Measurements from ENCODE around the gene GTPBP4.

GRCh38 chr10:994836-995558 lies 6.8 kb downstream of the GTPBP4 start:
- no peak for TF ChIP-seq BHLHE40 (IDR thresholded peaks at IDR 0.05; ENCODE audit: borderline replicate concordance)
- TF ChIP-seq LEF1 (IDR thresholded peaks at IDR 0.05; ENCODE audit: borderline replicate concordance): no peak
- TF ChIP-seq ARNT (IDR thresholded peaks at IDR 0.05): no peak
- TF ChIP-seq PKNOX1 (IDR thresholded peaks at IDR 0.05): no peak
